ENCODE measurements around the gene PITPNB. TPM values are rescaled to one million over a fixed set of nuclear protein-coding genes. Genes with fewer than 3 reads are reported as not detected.

Gene PITPNB
- polyA plus RNA-seq, 1 donor, result 40.0 TPM

DNA sequence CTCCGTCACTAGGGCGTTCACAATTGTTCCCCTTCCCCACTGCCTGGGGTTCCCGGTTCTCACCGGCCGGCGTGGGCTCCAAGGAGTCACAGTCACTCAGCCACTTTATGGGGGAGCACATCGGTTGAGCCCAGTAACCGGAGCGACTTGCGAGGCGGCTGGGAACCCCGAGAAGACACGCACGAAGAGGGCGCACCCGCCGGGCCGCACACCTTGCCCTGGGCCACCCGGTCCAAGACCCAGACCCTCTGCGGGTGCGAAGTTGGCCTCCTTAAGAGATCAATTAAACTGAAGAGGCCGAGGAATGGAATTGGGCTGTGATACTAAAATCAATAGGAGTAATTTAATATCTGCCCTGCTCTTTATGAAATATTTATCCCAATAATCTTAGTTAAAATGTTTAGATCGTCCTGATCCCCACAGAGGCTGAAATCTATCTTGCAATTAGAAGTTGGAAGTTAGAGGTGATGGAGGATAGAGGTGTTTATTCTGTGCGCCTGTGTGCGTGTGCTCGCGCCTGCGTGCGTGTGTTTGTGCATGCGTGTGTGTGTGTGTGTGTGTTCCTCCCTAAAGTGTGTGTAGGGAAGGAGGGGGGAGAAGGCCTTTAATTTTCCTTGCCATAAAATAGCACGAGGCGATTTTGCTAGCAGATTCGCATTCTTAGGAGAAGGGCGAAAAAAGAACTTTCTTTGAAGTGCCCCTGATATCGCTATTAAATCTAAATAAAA is 116.5 kb downstream of the PITPNB start:
- no peak for DNase-seq (ENCODE audit: low read depth)

Other genes with a start within 250 kb of the PITPNB start
- 16.9 TPM for gene MN1, start 117.5 kb downstream of the PITPNB start, polyA plus RNA-seq (ENCODE audit: insufficient read length)